Stimulated activated CD4-positive, alpha-beta T cell treated with anti-CD3 and anti-CD28 coated beads, Interleukin-2, amount 100 ng/mL, for 24 hours (primary cell): Measurements from ENCODE around the gene TUBB6.

Experiments used
- DNase-seq, 2 donors: peaks; one replicate each; pipeline ENCODE4 v3.0.0-alpha.2; 2020

The TUBB6 gene

GRCh38 chr18:12342661-12343060 is 34.6 kb downstream of the TUBB6 start:
- DNase-seq: no peak

GRCh38 chr18:12345491-12346239 is 37.6 kb downstream of the TUBB6 start:
- DNase-seq: no peak

- no peak for DNase-seq
Observed at GRCh38 chr18:12346240-12346565, 38.2 kb downstream of the TUBB6 start.

GRCh38 chr18:12347895-12348294 is 39.9 kb downstream of the TUBB6 start:
- DNase-seq: no peak

GRCh38 chr18:12352188-12352587 is 44.1 kb downstream of the TUBB6 start:
- DNase-seq: no peak

- DNase-seq: no peak
Observed at GRCh38 chr18:12359515-12359927, 51.5 kb downstream of the TUBB6 start.

GRCh38 chr18:12361770-12362378 is 53.8 kb downstream of the TUBB6 start:
- DNase-seq: no peak

GRCh38 chr18:12362473-12363174 is 54.6 kb downstream of the TUBB6 start:
- DNase-seq: no peak

- DNase-seq: no peak
Observed at GRCh38 chr18:12366379-12366778, 58.3 kb downstream of the TUBB6 start.

GRCh38 chr18:12366784-12367183 is 58.7 kb downstream of the TUBB6 start:
- DNase-seq: no peak

GRCh38 chr18:12369211-12369610 is 61.2 kb downstream of the TUBB6 start:
- DNase-seq: no peak

- no peak for DNase-seq
Observed at GRCh38 chr18:12371590-12371989, 63.5 kb downstream of the TUBB6 start.

- DNase-seq: no peak
Observed at GRCh38 chr18:12372406-12372805, 64.4 kb downstream of the TUBB6 start.

- DNase-seq: no peak
Observed at GRCh38 chr18:12373116-12373770, 65.2 kb downstream of the TUBB6 start.

GRCh38 chr18:12373771-12374116 is 65.7 kb downstream of the TUBB6 start:
- no peak for DNase-seq

- no peak for DNase-seq
Observed at GRCh38 chr18:12374401-12374800, 66.4 kb downstream of the TUBB6 start.
